HG03097 (cell line): ENCODE results near the gene SLCO3A1.

Source experiments
- ATAC-seq: cut with Tn5 transposase; IDR thresholded peaks from one replicate; pipeline ENCODE4 v1.9.1; 2021; ENCODE audit not compliant: unreplicated experiment, low FRiP score

SLCO3A1 gene

GRCh38 chr15:91936927-91937326 lies 83.4 kb downstream of the SLCO3A1 start:
- ATAC-seq: no peak

GRCh38 chr15:91938136-91938535 lies 84.6 kb downstream of the SLCO3A1 start:
- ATAC-seq: no peak

GRCh38 chr15:91939403-91939831 lies 85.9 kb downstream of the SLCO3A1 start:
- no peak for ATAC-seq

GRCh38 chr15:91940496-91941381 lies 87.2 kb downstream of the SLCO3A1 start:
- ATAC-seq: no peak

- no peak for ATAC-seq
These were observed 88.6 kb downstream of the SLCO3A1 start for GRCh38 chr15:91941871-91942658.

- ATAC-seq: peak; percentile 60
These were observed 89.3 kb downstream of the SLCO3A1 start for GRCh38 chr15:91942720-91943394.

GRCh38 chr15:91944331-91944730 lies 90.8 kb downstream of the SLCO3A1 start:
- no peak for ATAC-seq

GRCh38 chr15:91945385-91945784 lies 91.9 kb downstream of the SLCO3A1 start:
- no peak for ATAC-seq

GRCh38 chr15:91946075-91946474 lies 92.6 kb downstream of the SLCO3A1 start:
- ATAC-seq: no peak

- ATAC-seq: no peak
These were observed 93.2 kb downstream of the SLCO3A1 start for GRCh38 chr15:91946581-91947292.

GRCh38 chr15:91947293-91947679 lies 93.8 kb downstream of the SLCO3A1 start:
- no peak for ATAC-seq

- ATAC-seq: no peak
These were observed 94.4 kb downstream of the SLCO3A1 start for GRCh38 chr15:91947683-91948608.

GRCh38 chr15:91949361-91949760 lies 95.9 kb downstream of the SLCO3A1 start:
- no peak for ATAC-seq

- ATAC-seq: no peak
These were observed 96.5 kb downstream of the SLCO3A1 start for GRCh38 chr15:91950054-91950453.

- ATAC-seq: no peak
These were observed 97.3 kb downstream of the SLCO3A1 start for GRCh38 chr15:91950631-91951329.

- no peak for ATAC-seq
These were observed 98.7 kb downstream of the SLCO3A1 start for GRCh38 chr15:91952216-91952615.

- ATAC-seq: no peak
These were observed 99.9 kb downstream of the SLCO3A1 start for GRCh38 chr15:91953432-91953831.

GRCh38 chr15:91954292-91954691 lies 100.8 kb downstream of the SLCO3A1 start:
- no peak for ATAC-seq
